H9 (cell line): Measurements from ENCODE around the gene KRT6C. TPM values are rescaled to one million over a fixed set of nuclear protein-coding genes. Genes with fewer than 3 reads are reported as not detected.

Source experiments
- DNase-seq: peaks from one replicate; pipeline ENCODE4 v3.0.0-alpha.2; 2017
- H2AFZ ChIP-seq: one replicate; pipeline ENCODE4 v1.6.1; 2013; ENCODE audit warnings: mild to moderate bottlenecking, low read length, control low read depth, moderate library complexity
- H2AK5ac ChIP-seq: 2 replicates; pipeline ENCODE4 v1.6.1; 2013; ENCODE audit warnings: low read length, control low read depth, mixed read lengths; ENCODE audit not compliant: insufficient read length
- H2BK120ac ChIP-seq: one replicate; pipeline ENCODE4 v1.6.1; 2013; ENCODE audit warnings: low read depth, mild to moderate bottlenecking, low read length, control low read depth, inconsistent platforms; ENCODE audit not compliant: poor library complexity, severe bottlenecking
- H2BK12ac ChIP-seq: 2 replicates; pipeline ENCODE4 v1.6.1; 2013; ENCODE audit warnings: low read length, control low read depth, mixed read lengths, low read depth; ENCODE audit not compliant: insufficient read length
- H2BK15ac ChIP-seq: 2 replicates; pipeline ENCODE4 v1.6.1; 2013; ENCODE audit warnings: low read depth, low read length, control low read depth
- H2BK20ac ChIP-seq: one replicate; pipeline ENCODE4 v1.6.1; 2013; ENCODE audit warnings: low read depth, mild to moderate bottlenecking, low read length, control low read depth, inconsistent platforms; ENCODE audit not compliant: poor library complexity, severe bottlenecking
- H2BK5ac ChIP-seq: 2 replicates; pipeline ENCODE4 v1.6.1; 2013; ENCODE audit warnings: low read length, control low read depth, mixed read lengths; ENCODE audit not compliant: insufficient read length
- H3K14ac ChIP-seq: 2 replicates; pipeline ENCODE4 v1.6.1; 2013; ENCODE audit warnings: low read length, control low read depth; ENCODE audit not compliant: insufficient read depth
- H3K18ac ChIP-seq: 2 replicates; pipeline ENCODE4 v1.6.1; 2013; ENCODE audit warnings: low read depth, mild to moderate bottlenecking, mixed read lengths, low read length, control low read depth; ENCODE audit not compliant: insufficient read length
- H3K23ac ChIP-seq: 2 replicates; pipeline ENCODE4 v1.6.1; 2013; ENCODE audit warnings: low read length, control low read depth, mixed read lengths, low read depth; ENCODE audit not compliant: insufficient read length
- H3K23me2 ChIP-seq: 2 replicates; pipeline ENCODE4 v1.6.1; 2013; ENCODE audit warnings: low read depth, mild to moderate bottlenecking, mixed read lengths, low read length, control low read depth; ENCODE audit not compliant: insufficient read length, poor library complexity, severe bottlenecking
- H3K27ac ChIP-seq: 2 replicates; pipeline ENCODE4 v1.5.1; 2013; ENCODE audit warnings: low read length, control low read depth, mixed read lengths, low read depth; ENCODE audit not compliant: insufficient read length
- H3K27me3 ChIP-seq: 2 replicates; pipeline ENCODE4 v1.6.1; 2013; ENCODE audit warnings: low read length, control low read depth, inconsistent platforms; ENCODE audit not compliant: insufficient read depth
- H3K4ac ChIP-seq: 2 replicates; pipeline ENCODE4 v1.6.1; 2013; ENCODE audit warnings: low read depth, mild to moderate bottlenecking, control low read depth, inconsistent platforms, low read length, moderate library complexity
- H3K4me1 ChIP-seq: 2 replicates; pipeline ENCODE4 v1.6.1; 2013; ENCODE audit warnings: low read length, control low read depth, inconsistent platforms; ENCODE audit not compliant: insufficient read depth
- H3K4me2 ChIP-seq: 2 replicates; pipeline ENCODE4 v1.6.1; 2013; ENCODE audit warnings: low read length, control low read depth, mixed read lengths; ENCODE audit not compliant: insufficient read length, insufficient read depth
- H3K56ac ChIP-seq: 2 replicates; pipeline ENCODE4 v1.6.1; 2013; ENCODE audit warnings: low read depth, mild to moderate bottlenecking, mixed read lengths, low read length, control low read depth; ENCODE audit not compliant: insufficient read length
- H3K79me1 ChIP-seq: 2 replicates; pipeline ENCODE4 v1.6.1; 2013; ENCODE audit warnings: low read depth, mild to moderate bottlenecking, moderate library complexity, low read length, control low read depth, inconsistent platforms; ENCODE audit not compliant: insufficient read depth, poor library complexity, severe bottlenecking
- H3K79me2 ChIP-seq: 2 replicates; pipeline ENCODE4 v1.6.1; 2013; ENCODE audit warnings: low read length, control low read depth, inconsistent platforms; ENCODE audit not compliant: insufficient read depth
- H3K9ac ChIP-seq: 2 replicates; pipeline ENCODE4 v1.6.1; 2013; ENCODE audit warnings: low read length, control low read depth, mixed read lengths; ENCODE audit not compliant: insufficient read length; ENCODE audit errors: extremely low read depth
- H3K9me3 ChIP-seq: one replicate; pipeline ENCODE4 v1.6.1; 2013; ENCODE audit warnings: low read depth, low read length, inconsistent platforms; ENCODE audit not compliant: control insufficient read depth
- H3T11ph ChIP-seq: one replicate; pipeline ENCODE4 v1.6.1; 2013; ENCODE audit warnings: mild to moderate bottlenecking, low read length, control low read depth, inconsistent platforms
- H4K20me1 ChIP-seq: one replicate; pipeline ENCODE4 v1.6.1; 2013; ENCODE audit not compliant: control insufficient read depth, insufficient read length, insufficient read depth
- H4K5ac ChIP-seq: 2 replicates; pipeline ENCODE4 v1.6.1; 2013; ENCODE audit warnings: low read depth, mild to moderate bottlenecking, mixed read lengths, low read length, control low read depth; ENCODE audit not compliant: insufficient read length
- H4K8ac ChIP-seq: replicated peaks from 2 replicates; pipeline ENCODE4 v1.6.1; 2013; ENCODE audit warnings: low read length, control low read depth, mixed read lengths, low read depth; ENCODE audit not compliant: insufficient read length
- H4K91ac ChIP-seq: 2 replicates; pipeline ENCODE4 v1.6.1; 2013; ENCODE audit warnings: low read depth, mild to moderate bottlenecking, moderate library complexity, mixed read lengths, low read length, control low read depth; ENCODE audit not compliant: insufficient read length
- H3K27ac Mint-ChIP-seq, 3 experiments: 2 replicates in 2 of 3; 3 replicates in 1 of 3; pipeline ENCODE4 v1.8.0; 2020 to 2021; ENCODE audit warnings: mixed read lengths in 3 of 3, mild to moderate bottlenecking in 1 of 3, moderate library complexity in 1 of 3
- H3K27me3 Mint-ChIP-seq: 2 replicates; pipeline ENCODE4 v1.8.0; 2021; ENCODE audit warnings: low read depth, mild to moderate bottlenecking, moderate library complexity, mixed read lengths
- H3K36me3 Mint-ChIP-seq, 3 experiments: 2 replicates in 2 of 3; 3 replicates in 1 of 3; pipeline ENCODE4 v1.8.0; 2020 to 2021; ENCODE audit warnings: low read depth in 3 of 3, mixed read lengths in 3 of 3; ENCODE audit not compliant: insufficient read depth in 1 of 3
- H3K4me1 Mint-ChIP-seq, 2 experiments: 2 replicates each; pipeline ENCODE4 v1.8.0; 2020; ENCODE audit warnings: mixed read lengths in 2 of 2
- H3K4me3 Mint-ChIP-seq, 2 experiments: 2 replicates in 1 of 2; 3 replicates in 1 of 2; pipeline ENCODE4 v1.8.0; 2020 to 2021; ENCODE audit warnings: mild to moderate bottlenecking in 2 of 2, mixed read lengths in 2 of 2, moderate library complexity in 1 of 2
- H3K9me3 Mint-ChIP-seq, 2 experiments: 2 replicates in 1 of 2; 3 replicates in 1 of 2; pipeline ENCODE4 v1.8.0; 2020; ENCODE audit warnings: mild to moderate bottlenecking in 2 of 2, mixed read lengths in 2 of 2, moderate library complexity in 1 of 2
- WGBS: extraction: QIAGEN DNeasy Blood & Tissue Kit; methylation state at CpG from one replicate; pipeline ENCODE4 v1.1.7; 2013; ENCODE audit warnings: missing lambda C conversion rate, low lambda C conversion rate, mixed read lengths; ENCODE audit not compliant: insufficient read length; ENCODE audit errors: extremely low coverage; 5-methylcytosine and 5-hydroxymethylcytosine counted together
- total RNA-seq: library from RNA; stranded (reverse); gene quantifications from 2 replicates; pipeline ENCODE4 v1.2.1, GENCODE V29; 2021
- TF ChIP-seq, protein P1 (sequence below): fragments of 200-600 bp; sonication (generic); conservative IDR thresholded peaks from 3 replicates; pipeline ENCODE4 v1.8.0; 2021; ENCODE audit warnings: antibody characterized with exemption, mild to moderate bottlenecking

The KRT6C gene
- total RNA-seq, 1 experiment from 2014 or later, result not detected

DNA sequence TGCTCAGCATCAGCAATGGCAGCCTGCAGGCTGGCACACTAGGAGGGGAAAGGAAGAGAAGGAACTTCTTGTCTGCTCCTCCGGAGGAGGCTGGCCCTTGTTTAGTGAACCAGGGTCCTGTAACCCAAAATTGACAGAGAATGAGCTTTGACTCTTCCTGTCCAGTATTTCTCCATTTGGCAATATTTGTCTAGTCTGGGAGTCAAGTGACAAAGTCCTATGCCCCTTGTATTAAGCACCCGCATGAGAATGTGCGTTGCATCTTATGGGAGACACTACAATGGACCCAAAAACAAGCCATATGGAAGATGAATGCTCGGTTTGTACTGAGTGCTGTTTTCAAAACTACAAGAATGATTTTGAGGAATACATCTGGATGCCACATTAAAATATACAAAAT, 3.8 kb downstream of the KRT6C start:
- H3K4me1 Mint-ChIP-seq, result no peaks in the 10 kb centered on the region
- no peak overlapping the region for H3K56ac ChIP-seq
- no peak overlapping the region for H3K18ac ChIP-seq
- H4K8ac ChIP-seq, result no peak overlapping the region
- H2AK5ac ChIP-seq, result no peak overlapping the region
- no peak overlapping the region for H4K5ac ChIP-seq
- H3K27me3 ChIP-seq, result no peaks in the 10 kb centered on the region
- H4K91ac ChIP-seq, result no peak overlapping the region
- H3K27me3 Mint-ChIP-seq, result peaks cover 2% of the 10 kb centered on the region
- H3K9me3 Mint-ChIP-seq, result peaks cover 4 to 14% of the 10 kb centered on the region in 2 experiments; a peak in 4 of 5 replicates
- DNase-seq, result no peak
- no peak overlapping the region for H3K27ac ChIP-seq
- no peak overlapping the region for H3K4me3 Mint-ChIP-seq
- H3K23me2 ChIP-seq, result no peaks in the 10 kb centered on the region
- no peak overlapping the region for H3T11ph ChIP-seq
- no peak overlapping the region for H3K9ac ChIP-seq
- no peak overlapping the region for H2BK20ac ChIP-seq
- H3K4ac ChIP-seq, result no peak overlapping the region
- H3K23ac ChIP-seq, result no peak overlapping the region
- no peaks in the 10 kb centered on the region for H3K79me2 ChIP-seq
- H2BK15ac ChIP-seq, result no peak overlapping the region
- no peak overlapping the region for H2BK5ac ChIP-seq
- no peaks in the 10 kb centered on the region for H4K20me1 ChIP-seq
- no CpG with 5 or more reads among the region's 4 CpGs for WGBS
- no peak overlapping the region for H3K27ac Mint-ChIP-seq
- no peaks in the 10 kb centered on the region for H3K4me1 ChIP-seq
- H2BK12ac ChIP-seq, result no peak overlapping the region
- no peak overlapping the region for H2BK120ac ChIP-seq
- no peaks in the 10 kb centered on the region for H3K79me1 ChIP-seq
- no peaks in the 10 kb centered on the region; a peak in 1 of 7 replicates for H3K36me3 Mint-ChIP-seq
- TF ChIP-seq, protein P1, sequence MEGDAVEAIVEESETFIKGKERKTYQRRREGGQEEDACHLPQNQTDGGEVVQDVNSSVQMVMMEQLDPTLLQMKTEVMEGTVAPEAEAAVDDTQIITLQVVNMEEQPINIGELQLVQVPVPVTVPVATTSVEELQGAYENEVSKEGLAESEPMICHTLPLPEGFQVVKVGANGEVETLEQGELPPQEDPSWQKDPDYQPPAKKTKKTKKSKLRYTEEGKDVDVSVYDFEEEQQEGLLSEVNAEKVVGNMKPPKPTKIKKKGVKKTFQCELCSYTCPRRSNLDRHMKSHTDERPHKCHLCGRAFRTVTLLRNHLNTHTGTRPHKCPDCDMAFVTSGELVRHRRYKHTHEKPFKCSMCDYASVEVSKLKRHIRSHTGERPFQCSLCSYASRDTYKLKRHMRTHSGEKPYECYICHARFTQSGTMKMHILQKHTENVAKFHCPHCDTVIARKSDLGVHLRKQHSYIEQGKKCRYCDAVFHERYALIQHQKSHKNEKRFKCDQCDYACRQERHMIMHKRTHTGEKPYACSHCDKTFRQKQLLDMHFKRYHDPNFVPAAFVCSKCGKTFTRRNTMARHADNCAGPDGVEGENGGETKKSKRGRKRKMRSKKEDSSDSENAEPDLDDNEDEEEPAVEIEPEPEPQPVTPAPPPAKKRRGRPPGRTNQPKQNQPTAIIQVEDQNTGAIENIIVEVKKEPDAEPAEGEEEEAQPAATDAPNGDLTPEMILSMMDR, result no peak
- no peak overlapping the region for H3K4me2 ChIP-seq
- no peak overlapping the region for H2AFZ ChIP-seq
- no peak overlapping the region for H3K14ac ChIP-seq
- no peaks in the 10 kb centered on the region for H3K9me3 ChIP-seq
